Esophagus squamous epithelium (tissue), 5 donors: ENCODE measurements around the gene IQGAP2. TPM values are rescaled to one million over a fixed set of nuclear protein-coding genes. Genes with fewer than 3 reads are reported as not detected.

ENCODE experiments used
- DNase-seq: peaks from one replicate; lab custom pipeline; 2025; lab: John Stamatoyannopoulos, UW
- H3K27ac ChIP-seq, 4 donors: fragments of 200-600 bp; sonication (generic); one replicate each; pipeline ENCODE4 v1.5.1; 2016 to 2019; ENCODE audit warnings: mild to moderate bottlenecking in 1 of 4
- H3K27me3 ChIP-seq, 4 donors: fragments of 200-600 bp; sonication (generic); 1 replicate in 3 of 4; 2 replicates in 1 of 4; pipeline versions ENCODE4 v1.5.1 to v1.6.0; 2017 to 2021; ENCODE audit warnings: antibody characterized with exemption in 1 of 4
- H3K36me3 ChIP-seq, 3 donors: fragments of 200-600 bp; sonication (generic); one replicate each; pipeline ENCODE4 v1.5.1; 2016 to 2019
- H3K4me1 ChIP-seq, 3 donors: fragments of 200-600 bp; sonication (generic); one replicate each; pipeline ENCODE4 v1.5.1; 2017 to 2019
- H3K4me3 ChIP-seq, 4 donors: fragments of 200-600 bp; sonication (generic); 1 replicate in 3 of 4; 2 replicates in 1 of 4; pipeline ENCODE4 v1.5.1; 2016 to 2019; ENCODE audit warnings: mild to moderate bottlenecking in 2 of 4, moderate library complexity in 1 of 4
- H3K9me3 ChIP-seq, 3 donors: fragments of 200-600 bp; sonication (generic); one replicate each; pipeline ENCODE4 v1.5.1; 2016 to 2019
- POLR2A ChIP-seq, 4 donors: fragments of 450-650 bp; IDR thresholded peaks; one replicate each; pipeline ENCODE4 v1.6.1; 2017; ENCODE audit warnings: antibody characterized with exemption in 4 of 4, mild to moderate bottlenecking in 4 of 4, moderate library complexity in 3 of 4
- WGBS, 2 donors: methylation state at CpG; one replicate each; pipeline ENCODE4 v1.1.5; 2018; 5-methylcytosine and 5-hydroxymethylcytosine counted together
- intact Hi-C: fragments of 100-400 bp; cut with DNase I; formaldehyde crosslinking; loops from one replicate; pipeline ENCODE4 v1.15.0; 2022
- total RNA-seq, 4 donors: library from RNA; depleted of rRNA; stranded (reverse); fragments of >200 nt; gene quantifications; one replicate each; pipeline ENCODE4 v1.1.0, GENCODE V29; 2016
- TF ChIP-seq, protein P1 (sequence below), 6 experiments: fragments of 450-650 bp in 4 of 6; fragments of 200-600 bp in 2 of 6; sonication (generic) in 2 of 6; IDR thresholded peaks; one replicate each; pipeline ENCODE4 v1.5.1; 2016 to 2019; ENCODE audit warnings: antibody characterized with exemption in 6 of 6, mild to moderate bottlenecking in 4 of 6, moderate library complexity in 4 of 6
- donor health status: DM: yes; HTN: yes; CAD: no.

Gene IQGAP2
- total RNA-seq, 4 donors from 2014 or later: 3.0 to 16.6 (median 5.9) TPM

DNA sequence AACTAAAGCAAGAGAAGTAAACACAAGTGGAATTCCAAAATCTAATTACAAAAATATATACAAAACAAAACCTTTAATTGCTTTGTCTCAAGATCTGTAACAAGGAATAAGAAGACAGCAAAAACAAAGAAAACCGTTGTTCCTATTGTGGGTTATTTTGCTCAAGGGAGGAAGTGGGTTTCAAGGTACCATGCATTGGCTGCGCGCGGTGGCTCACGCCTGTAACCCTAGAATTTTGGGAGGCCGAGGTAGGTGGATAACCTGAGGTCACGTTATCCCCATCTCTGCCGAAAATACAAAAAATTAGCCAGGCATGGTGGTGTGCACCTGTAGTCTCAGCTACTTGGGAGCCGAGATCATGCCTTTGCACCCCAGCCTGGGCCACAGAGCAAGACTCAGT, 12.1 kb upstream of the IQGAP2 start:
- TF ChIP-seq POLR2A (IDR thresholded peaks at IDR 0.05): no peak
- TF ChIP-seq, protein P1, sequence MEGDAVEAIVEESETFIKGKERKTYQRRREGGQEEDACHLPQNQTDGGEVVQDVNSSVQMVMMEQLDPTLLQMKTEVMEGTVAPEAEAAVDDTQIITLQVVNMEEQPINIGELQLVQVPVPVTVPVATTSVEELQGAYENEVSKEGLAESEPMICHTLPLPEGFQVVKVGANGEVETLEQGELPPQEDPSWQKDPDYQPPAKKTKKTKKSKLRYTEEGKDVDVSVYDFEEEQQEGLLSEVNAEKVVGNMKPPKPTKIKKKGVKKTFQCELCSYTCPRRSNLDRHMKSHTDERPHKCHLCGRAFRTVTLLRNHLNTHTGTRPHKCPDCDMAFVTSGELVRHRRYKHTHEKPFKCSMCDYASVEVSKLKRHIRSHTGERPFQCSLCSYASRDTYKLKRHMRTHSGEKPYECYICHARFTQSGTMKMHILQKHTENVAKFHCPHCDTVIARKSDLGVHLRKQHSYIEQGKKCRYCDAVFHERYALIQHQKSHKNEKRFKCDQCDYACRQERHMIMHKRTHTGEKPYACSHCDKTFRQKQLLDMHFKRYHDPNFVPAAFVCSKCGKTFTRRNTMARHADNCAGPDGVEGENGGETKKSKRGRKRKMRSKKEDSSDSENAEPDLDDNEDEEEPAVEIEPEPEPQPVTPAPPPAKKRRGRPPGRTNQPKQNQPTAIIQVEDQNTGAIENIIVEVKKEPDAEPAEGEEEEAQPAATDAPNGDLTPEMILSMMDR (IDR thresholded peaks at IDR 0.05): no peak
- H3K27me3 ChIP-seq: no peaks in the 10 kb centered on the region
- no peak overlapping the region for H3K4me3 ChIP-seq
- peaks cover 0 to 34% (median 4%) of the 10 kb centered on the region in 3 donors for H3K4me1 ChIP-seq
- no peak overlapping the region for H3K27ac ChIP-seq
- intact Hi-C loops: no loop called here
- H3K36me3 ChIP-seq: no peaks in the 10 kb centered on the region
- no peaks in the 10 kb centered on the region for H3K9me3 ChIP-seq
- WGBS, 2 donors: 72 to 78% methylated on average over 4 to 9 of the region's 9 CpGs
- DNase-seq: no peak

- DNase-seq: no peak
- no peaks in the 10 kb centered on the region for H3K9me3 ChIP-seq
- no peak overlapping the region for H3K4me3 ChIP-seq
- H3K4me1 ChIP-seq: peaks cover 0 to 13% (median 0%) of the 10 kb centered on the region in 3 donors
- H3K36me3 ChIP-seq: no peaks in the 10 kb centered on the region
- no peaks in the 10 kb centered on the region for H3K27me3 ChIP-seq
- intact Hi-C loops: no loop called here
- 82 to 87% methylated on average over 5 of the region's 5 CpGs for WGBS, 2 donors
- no peak overlapping the region for H3K27ac ChIP-seq
- TF ChIP-seq POLR2A (IDR thresholded peaks at IDR 0.05): no peak
- TF ChIP-seq, protein P1 (IDR thresholded peaks at IDR 0.05): no peak
Measured at GRCh38 chr5:76393035-76393680, 9.9 kb upstream of the IQGAP2 start.

DNA sequence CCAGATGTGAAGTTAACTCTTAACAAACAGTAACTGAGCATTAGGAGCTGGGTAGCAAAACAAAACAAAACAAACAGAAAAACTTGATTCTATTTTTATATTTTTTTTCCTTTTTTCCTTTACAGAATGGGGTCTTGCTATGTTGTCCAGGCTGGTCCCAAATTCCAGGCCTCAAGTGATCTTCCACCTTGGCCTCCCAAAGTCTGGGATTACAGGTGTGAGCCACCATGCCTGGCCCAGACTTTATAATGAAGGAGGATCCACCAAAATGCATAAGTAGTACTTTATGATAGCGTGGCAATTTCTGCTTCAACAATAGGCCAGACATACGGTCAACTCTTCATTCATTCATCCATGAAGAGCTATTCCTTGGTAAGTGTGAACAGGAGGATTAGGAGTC, 5.9 kb upstream of the IQGAP2 start:
- no peak overlapping the region for H3K27ac ChIP-seq
- peaks cover 0 to 16% (median 3%) of the 10 kb centered on the region in 4 donors for H3K27me3 ChIP-seq
- intact Hi-C loops: no loop called here
- no peaks in the 10 kb centered on the region for H3K9me3 ChIP-seq
- 92 to 96% methylated on average over 2 of the region's 2 CpGs for WGBS, 2 donors
- TF ChIP-seq, protein P1 (IDR thresholded peaks at IDR 0.05): no peak
- no peak for TF ChIP-seq POLR2A (IDR thresholded peaks at IDR 0.05)
- H3K4me3 ChIP-seq: no peak overlapping the region
- no peak for DNase-seq
- no peaks in the 10 kb centered on the region for H3K36me3 ChIP-seq
- H3K4me1 ChIP-seq: peaks cover 0 to 12% (median 4%) of the 10 kb centered on the region in 3 donors

DNA sequence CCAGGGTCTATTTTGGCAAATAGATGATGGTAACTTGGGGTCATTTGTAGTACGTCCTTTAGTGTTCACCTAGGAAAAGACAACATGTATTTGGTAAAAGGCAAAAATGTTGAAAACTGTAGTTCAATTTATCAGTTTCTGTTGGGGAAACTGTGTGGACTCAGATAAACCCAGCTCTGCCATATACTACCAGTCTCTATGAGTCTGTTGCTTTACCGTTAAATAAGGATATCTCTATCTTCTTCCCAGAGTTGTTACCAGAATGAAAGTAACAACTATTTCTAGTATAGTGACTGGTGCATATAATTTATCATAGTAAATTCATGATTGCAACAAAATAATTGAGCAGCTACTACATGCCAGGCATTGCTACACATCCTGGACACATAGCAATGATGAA, 3.8 kb upstream of the IQGAP2 start:
- no peak overlapping the region for H3K4me3 ChIP-seq
- no peaks in the 10 kb centered on the region for H3K36me3 ChIP-seq
- H3K9me3 ChIP-seq: no peaks in the 10 kb centered on the region
- 93 to 95% methylated on average over 2 of the region's 2 CpGs for WGBS, 2 donors
- TF ChIP-seq, protein P1 (IDR thresholded peaks at IDR 0.05): no peak
- TF ChIP-seq POLR2A (IDR thresholded peaks at IDR 0.05): no peak
- no peak overlapping the region for H3K27ac ChIP-seq
- H3K4me1 ChIP-seq: peaks cover 0 to 32% (median 13%) of the 10 kb centered on the region in 3 donors
- intact Hi-C loops: no loop called here
- no peak for DNase-seq
- H3K27me3 ChIP-seq: peaks cover 0 to 35% (median 5%) of the 10 kb centered on the region in 4 donors

DNA sequence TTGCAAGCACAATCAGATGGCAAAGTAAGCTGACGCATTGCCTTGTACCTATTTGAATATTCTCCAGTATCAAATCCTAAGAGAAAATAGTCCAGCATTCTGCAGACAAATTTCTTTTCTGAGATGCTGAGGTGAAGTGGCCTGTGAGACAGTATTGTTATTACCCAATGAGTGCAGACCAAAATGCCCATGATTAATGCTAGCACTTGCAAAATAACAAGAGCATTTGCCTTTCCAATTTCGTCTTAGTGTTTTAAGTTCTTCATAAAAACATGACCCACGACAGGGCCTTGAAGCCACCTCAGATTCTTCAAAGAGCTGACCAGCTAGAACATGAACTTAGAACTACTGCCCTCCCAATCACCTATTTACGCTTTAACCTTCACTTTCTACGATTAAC, 2.6 kb upstream of the IQGAP2 start:
- Histone ChIP-seq H3K4me1 (peaks cover 0 to 34% (median 13%) of the 10 kb centered on the region in 3 donors), H3K4me3 (no peak overlapping the region), H3K27ac (no peak overlapping the region), H3K27me3 (peaks cover 0 to 40% (median 5%) of the 10 kb centered on the region in 4 donors), H3K36me3 (no peaks in the 10 kb centered on the region), H3K9me3 (no peaks in the 10 kb centered on the region)
- WGBS, 2 donors: 82 to 91% methylated on average over 5 of the region's 5 CpGs
- no peak for DNase-seq
- TF ChIP-seq POLR2A (IDR thresholded peaks at IDR 0.05): no peak
- TF ChIP-seq, protein P1 (IDR thresholded peaks at IDR 0.05): no peak
- intact Hi-C loops: loop anchor here (10.0 kb wide), 1 partner anchor 144 kb away; no protein-coding TSS in a partner anchor
